Panc1 (cell line): Measurements from ENCODE around the gene TOX3. TPM values are rescaled to one million over a fixed set of nuclear protein-coding genes. Genes with fewer than 3 reads are reported as not detected.

Experiments
- ATAC-seq: fragments of 200-7000 bp; cut with Tn5 transposase; 2 replicates; pipeline ENCODE4 v1.9.1; 2020; ENCODE audit warnings: mild to moderate bottlenecking, moderate library complexity
- BruUV-seq: library from RNA; stranded (reverse); fragments of 400-500 nt; replicated peaks from 2 replicates; lab custom pipeline; 2021; lab: Mats Ljungman, UMichigan
- CTCF ChIA-PET: fragments of 300-600 bp; sonication (Branson Sonifier 250); formaldehyde crosslinking; loops from one replicate; lab custom pipeline; 2022; ENCODE audit warnings: antibody characterized with exemption; lab: Charles Lee
- POLR2A ChIA-PET: fragments of 300-600 bp; sonication (Branson Sonifier 250); formaldehyde crosslinking; loops from one replicate; lab custom pipeline; 2022; ENCODE audit warnings: antibody characterized with exemption; lab: Charles Lee
- DNase-seq: peaks from one replicate; pipeline ENCODE4 v3.0.0-alpha.2; 2010; ENCODE audit warnings: low read depth, low spot score
- H3K27ac ChIP-seq: 2 replicates; pipeline ENCODE4 v1.5.1; 2011; ENCODE audit warnings: mild to moderate bottlenecking, low read length, inconsistent platforms
- H3K27me3 ChIP-seq: fragments of 200-500 bp; sonication (Bioruptor generic); 2 replicates; pipeline ENCODE4 v1.6.0; 2014; ENCODE audit warnings: low read length, inconsistent platforms; ENCODE audit not compliant: control insufficient read depth, insufficient read depth
- H3K36me3 ChIP-seq: fragments of 200-500 bp; sonication (Bioruptor generic); 2 replicates; pipeline ENCODE4 v1.5.1; 2014; ENCODE audit warnings: inconsistent platforms, mild to moderate bottlenecking, low read length, moderate library complexity; ENCODE audit not compliant: control insufficient read depth, insufficient read depth
- H3K4me1 ChIP-seq: 2 replicates; pipeline ENCODE4 v1.5.1; 2011; ENCODE audit warnings: inconsistent platforms, mild to moderate bottlenecking, low read length, moderate library complexity; ENCODE audit not compliant: control insufficient read depth, insufficient read depth
- H3K4me3 ChIP-seq, 2 experiments: 2 replicates each; pipeline ENCODE4 v1.5.1; 2011 to 2012; ENCODE audit warnings: low read depth in 2 of 2, low read length in 2 of 2, mild to moderate bottlenecking in 2 of 2, inconsistent platforms in 1 of 2, moderate library complexity in 1 of 2
- H3K9me3 ChIP-seq: fragments of 200-500 bp; sonication (Bioruptor generic); 2 replicates; pipeline ENCODE4 v1.5.1; 2014; ENCODE audit warnings: low read depth, mild to moderate bottlenecking, inconsistent platforms, low read length, moderate library complexity; ENCODE audit not compliant: control insufficient read depth, insufficient read depth
- CTCF ChIP-seq: fragments of 450-650 bp; IDR thresholded peaks from 2 replicates; pipeline ENCODE4 v1.5.1; 2017; ENCODE audit warnings: mild to moderate bottlenecking
- POLR2AphosphoS5 ChIP-seq: IDR thresholded peaks from 2 replicates; pipeline ENCODE4 v1.6.1; 2012; ENCODE audit warnings: mild to moderate bottlenecking, low read depth, low read length, moderate library complexity
- REST ChIP-seq, 2 experiments: IDR thresholded peaks; 2 replicates each; pipeline ENCODE4 v1.6.1; 2011 to 2012; ENCODE audit warnings: low read depth in 2 of 2, control low read depth in 1 of 2, low read length in 1 of 2, mild to moderate bottlenecking in 1 of 2, moderate library complexity in 1 of 2; ENCODE audit not compliant: insufficient read depth in 1 of 2
- SIN3A ChIP-seq: IDR thresholded peaks from 2 replicates; pipeline ENCODE4 v1.6.1; 2012; ENCODE audit warnings: low read depth, mild to moderate bottlenecking, low read length, moderate library complexity, borderline replicate concordance; ENCODE audit not compliant: insufficient read depth
- TCF7L2 ChIP-seq: IDR thresholded peaks from 2 replicates; pipeline ENCODE4 v1.6.1; 2011; ENCODE audit warnings: mild to moderate bottlenecking, low read depth, low read length, inconsistent platforms
- in situ Hi-C: cut with HindIII; loops from 2 replicates; pipeline ENCODE4 v1.10.0; 2016; ENCODE audit warnings: low sequenced_read_pairs, low pct_unique_long_range_greater_than_20kb
- intact Hi-C: fragments of 100-400 bp; cut with micrococcal nuclease; formaldehyde crosslinking; loops from one replicate; pipeline ENCODE4 v1.10.0; 2022; ENCODE audit not compliant: unreplicated experiment
- total RNA-seq: library from RNA; stranded (reverse); gene quantifications from one replicate; pipeline ENCODE4 v1.2.1, GENCODE V29; 2021; ENCODE audit not compliant: unreplicated experiment

Gene TOX3
- total RNA-seq, 1 experiment from 2014 or later, result 3.4 TPM

- Histone ChIP-seq H3K27me3 (no peaks in the 10 kb centered on the region), H3K4me1 (no peaks in the 10 kb centered on the region), H3K36me3 (no peaks in the 10 kb centered on the region), H3K9me3 (no peaks in the 10 kb centered on the region), H3K27ac (no peak overlapping the region), H3K4me3 (no peak overlapping the region)
- intact Hi-C loops, result no loop called here
- ATAC-seq (no peak), DNase-seq (no peak)
- ChIA-PET POLR2A (no interaction called here), CTCF (no interaction called here)
- in situ Hi-C loops, result no loop called here
- TF ChIP-seq POLR2AphosphoS5, result no peak
- no TSS peak for BruUV-seq
Observed at GRCh38 chr16:52418201-52418600, 128.7 kb downstream of the TOX3 start.

DNA sequence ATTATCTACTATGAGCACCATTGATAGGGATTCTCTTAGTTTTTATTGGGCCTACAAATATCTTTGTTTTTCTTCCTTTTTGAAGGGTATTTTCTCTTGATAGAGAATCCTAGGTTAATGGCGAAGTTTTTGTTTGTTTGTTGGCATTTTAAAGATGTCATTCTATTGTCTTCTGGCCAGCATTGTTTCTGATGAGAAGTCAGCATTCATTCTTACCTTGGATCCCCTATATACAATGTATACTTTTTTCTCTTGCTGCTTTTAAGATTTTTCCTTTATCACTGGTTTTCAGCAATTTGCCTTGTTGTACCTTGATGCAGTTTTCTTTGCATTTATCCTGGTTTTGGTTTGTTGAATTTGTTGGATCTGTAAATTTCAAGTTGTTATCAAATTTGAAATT is 130.1 kb downstream of the TOX3 start:
- intact Hi-C loops, result no loop called here
- Histone ChIP-seq H3K4me1 (no peaks in the 10 kb centered on the region), H3K4me3 (no peak overlapping the region), H3K9me3 (no peaks in the 10 kb centered on the region), H3K27me3 (no peaks in the 10 kb centered on the region), H3K36me3 (no peaks in the 10 kb centered on the region), H3K27ac (no peak overlapping the region)
- in situ Hi-C loops, result no loop called here
- ChIA-PET POLR2A (no interaction called here), CTCF (no interaction called here)
- DNase-seq (no peak), ATAC-seq (no peak)
- no TSS peak for BruUV-seq
- TF ChIP-seq TCF7L2, result no peak
- TF ChIP-seq SIN3A, result no peak
- no peak for TF ChIP-seq REST (IDR thresholded peaks at IDR 0.05; ENCODE audit: insufficient read depth in 1 of 2, low read depth in 2 of 2, low read length in 1 of 2)
- TF ChIP-seq POLR2AphosphoS5, result no peak
- no peak for TF ChIP-seq CTCF

- Histone ChIP-seq H3K27ac (no peak overlapping the region), H3K4me1 (no peaks in the 10 kb centered on the region), H3K36me3 (no peaks in the 10 kb centered on the region), H3K9me3 (no peaks in the 10 kb centered on the region), H3K27me3 (no peaks in the 10 kb centered on the region), H3K4me3 (no peak overlapping the region)
- BruUV-seq, result no TSS peak
- in situ Hi-C loops (no loop called here), intact Hi-C loops (no loop called here)
- CTCF ChIA-PET, result no interaction called here
- DNase-seq (no peak), ATAC-seq (no peak)
- POLR2A ChIA-PET, result no interaction called here
- TF ChIP-seq TCF7L2, result no peak
- no peak for TF ChIP-seq CTCF
- TF ChIP-seq SIN3A, result no peak
- no peak for TF ChIP-seq POLR2AphosphoS5
- TF ChIP-seq REST (IDR thresholded peaks at IDR 0.05; ENCODE audit: insufficient read depth in 1 of 2, low read depth in 2 of 2, low read length in 1 of 2), result no peak
Observed at GRCh38 chr16:52411011-52411410, 135.9 kb downstream of the TOX3 start.
